Adipocyte (in vitro differentiated cells): ENCODE measurements around the gene NUDT16L1.

Experiments
- DNase-seq: peaks from one replicate; pipeline ENCODE4 v3.0.0-alpha.2; 2015; ENCODE audit warnings: low read depth
- H3K27me3 ChIP-seq: replicated peaks from 2 replicates; pipeline ENCODE4 v1.7.0; 2013; ENCODE audit warnings: mild to moderate bottlenecking, low read length, moderate library complexity; ENCODE audit not compliant: control insufficient read depth, insufficient read depth
- H3K36me3 ChIP-seq: 2 replicates; pipeline ENCODE4 v1.7.0; 2013; ENCODE audit warnings: low read length, mild to moderate bottlenecking, moderate library complexity; ENCODE audit not compliant: control insufficient read depth, insufficient read depth, severe bottlenecking
- H3K4me1 ChIP-seq: 2 replicates; pipeline ENCODE4 v1.7.0; 2013; ENCODE audit warnings: mild to moderate bottlenecking, low read length, moderate library complexity; ENCODE audit not compliant: control insufficient read depth, insufficient read depth
- H3K4me3 ChIP-seq: 2 replicates; pipeline ENCODE4 v1.7.0; 2013; ENCODE audit warnings: mild to moderate bottlenecking, low read length, moderate library complexity
- H3K9ac ChIP-seq: 2 replicates; pipeline ENCODE4 v1.7.0; 2013; ENCODE audit warnings: mild to moderate bottlenecking, low read length, moderate library complexity
- H3K9me3 ChIP-seq: 2 replicates; pipeline ENCODE4 v1.7.0; 2013; ENCODE audit warnings: mild to moderate bottlenecking, low read length, moderate library complexity; ENCODE audit not compliant: control insufficient read depth

NUDT16L1 gene

DNA sequence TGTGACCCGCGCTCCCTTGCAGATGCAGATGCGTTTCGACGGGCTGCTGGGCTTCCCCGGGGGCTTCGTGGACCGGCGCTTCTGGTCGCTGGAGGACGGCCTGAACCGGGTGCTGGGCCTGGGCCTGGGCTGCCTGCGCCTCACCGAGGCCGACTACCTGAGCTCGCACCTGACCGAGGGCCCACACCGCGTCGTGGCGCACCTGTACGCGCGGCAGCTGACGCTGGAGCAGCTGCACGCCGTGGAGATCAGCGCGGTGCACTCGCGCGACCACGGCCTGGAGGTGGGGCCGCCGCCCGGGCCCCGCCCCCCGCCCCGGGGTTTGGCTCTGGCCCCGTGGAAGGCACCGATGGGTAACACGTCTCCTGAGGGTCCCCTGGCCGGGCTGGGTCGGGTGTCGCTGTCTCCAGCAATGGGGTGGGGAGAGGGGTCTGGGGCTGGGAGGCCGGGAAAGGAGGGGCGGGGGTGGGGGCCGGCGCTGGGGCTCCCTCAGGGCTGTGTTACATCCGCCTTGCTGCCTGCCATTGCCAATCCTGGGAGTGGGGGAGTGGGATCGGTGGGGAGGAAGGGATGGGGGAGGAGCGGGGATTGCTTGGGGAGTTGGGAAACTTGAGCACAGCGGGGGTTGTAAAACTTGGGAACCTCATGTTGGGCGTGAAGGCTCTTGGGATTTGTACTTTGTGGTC is 737 bp downstream of the NUDT16L1 start:
- H3K27me3 ChIP-seq, result no peaks in the 10 kb centered on the region
- H3K4me3 ChIP-seq, result peak overlapping the region; percentile 91
- peak overlapping the region; percentile 92 for H3K9ac ChIP-seq
- no peaks in the 10 kb centered on the region for H3K9me3 ChIP-seq
- peak; percentile 69 for DNase-seq
- peaks cover 26% of the 10 kb centered on the region for H3K4me1 ChIP-seq
- peaks cover 33% of the 10 kb centered on the region for H3K36me3 ChIP-seq

DNA sequence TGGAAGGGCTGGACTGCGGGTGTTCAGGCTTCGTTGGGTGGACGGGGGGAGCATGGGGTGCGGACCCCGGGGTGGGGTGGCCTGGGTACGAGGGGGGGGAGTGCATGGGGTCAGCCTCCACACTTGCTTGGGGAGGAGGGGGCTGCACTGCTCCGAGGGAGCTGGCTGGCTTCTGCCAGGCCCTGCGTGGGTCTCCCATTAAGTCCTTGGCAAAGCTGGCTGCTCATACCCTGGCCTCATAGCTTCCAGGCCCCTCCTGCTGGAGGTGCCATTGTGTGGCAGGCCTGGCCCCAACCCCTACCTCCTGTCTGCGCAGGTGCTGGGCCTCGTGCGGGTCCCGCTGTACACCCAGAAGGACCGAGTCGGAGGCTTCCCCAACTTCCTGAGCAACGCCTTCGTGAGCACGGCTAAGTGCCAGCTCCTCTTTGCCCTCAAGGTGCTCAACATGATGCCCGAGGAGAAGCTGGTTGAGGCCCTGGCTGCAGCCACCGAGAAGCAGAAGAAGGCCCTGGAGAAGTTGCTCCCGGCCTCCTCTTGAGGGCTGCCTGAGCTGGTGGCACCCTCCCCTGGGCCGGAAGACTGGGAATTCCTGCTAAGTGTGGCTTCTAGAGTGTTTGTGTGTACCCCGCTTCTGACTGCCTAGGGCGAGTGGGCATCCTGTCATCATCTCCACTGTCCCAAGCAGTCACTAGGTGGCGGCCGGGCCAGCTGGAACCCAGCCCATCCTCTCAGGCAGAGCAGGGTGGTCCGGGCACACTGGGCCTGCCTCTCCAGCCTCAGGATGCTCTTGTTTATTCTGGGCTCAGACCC is 1.5 kb downstream of the NUDT16L1 start:
- H3K9me3 ChIP-seq, result no peaks in the 10 kb centered on the region
- no peak overlapping the region for H3K4me3 ChIP-seq
- peak overlapping the region; percentile 28 for H3K9ac ChIP-seq
- H3K27me3 ChIP-seq, result no peaks in the 10 kb centered on the region
- H3K36me3 ChIP-seq, result peaks cover 37% of the 10 kb centered on the region
- DNase-seq, result no peak
- H3K4me1 ChIP-seq, result peaks cover 26% of the 10 kb centered on the region

DNA sequence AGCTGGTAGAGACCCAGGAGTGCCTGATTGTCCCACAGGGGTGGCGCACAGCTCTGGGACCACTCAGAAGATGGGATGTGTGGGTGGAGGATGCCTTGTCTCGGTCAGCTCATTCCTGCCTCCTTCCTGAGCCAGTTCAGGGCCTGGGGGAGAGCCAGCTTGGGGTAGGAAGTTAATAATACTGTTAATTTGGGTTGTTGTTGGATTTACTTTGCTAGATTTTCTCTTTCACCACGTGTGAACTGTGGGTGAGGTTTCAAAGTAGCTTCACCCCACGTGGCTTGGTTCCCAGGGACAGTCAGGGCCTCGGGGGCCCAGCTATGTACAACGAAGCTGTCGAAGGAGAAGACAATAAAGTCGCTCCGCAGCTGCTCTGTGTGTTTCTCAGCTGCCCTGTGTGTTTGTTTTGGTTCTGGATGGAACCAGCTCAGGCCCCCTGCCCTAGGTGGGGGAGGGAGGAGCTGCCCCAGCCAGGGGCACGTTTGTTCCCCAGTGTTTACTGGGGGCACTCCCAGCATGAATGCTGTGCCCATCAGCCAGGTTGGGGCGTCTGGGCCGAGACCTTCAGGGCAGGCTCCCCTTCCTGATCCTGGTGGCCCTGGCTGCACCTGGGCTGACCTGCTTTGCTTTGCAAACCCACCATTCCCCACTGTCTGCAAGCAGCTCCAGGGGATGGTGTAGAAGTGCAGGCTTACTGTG is 2.3 kb downstream of the NUDT16L1 start:
- Histone ChIP-seq H3K4me3 (no peak overlapping the region), H3K4me1 (peaks cover 26% of the 10 kb centered on the region), H3K36me3 (peaks cover 39% of the 10 kb centered on the region), H3K9me3 (no peaks in the 10 kb centered on the region), H3K9ac (peak overlapping the region; percentile 28), H3K27me3 (no peaks in the 10 kb centered on the region)
- DNase-seq, result no peak

DNA sequence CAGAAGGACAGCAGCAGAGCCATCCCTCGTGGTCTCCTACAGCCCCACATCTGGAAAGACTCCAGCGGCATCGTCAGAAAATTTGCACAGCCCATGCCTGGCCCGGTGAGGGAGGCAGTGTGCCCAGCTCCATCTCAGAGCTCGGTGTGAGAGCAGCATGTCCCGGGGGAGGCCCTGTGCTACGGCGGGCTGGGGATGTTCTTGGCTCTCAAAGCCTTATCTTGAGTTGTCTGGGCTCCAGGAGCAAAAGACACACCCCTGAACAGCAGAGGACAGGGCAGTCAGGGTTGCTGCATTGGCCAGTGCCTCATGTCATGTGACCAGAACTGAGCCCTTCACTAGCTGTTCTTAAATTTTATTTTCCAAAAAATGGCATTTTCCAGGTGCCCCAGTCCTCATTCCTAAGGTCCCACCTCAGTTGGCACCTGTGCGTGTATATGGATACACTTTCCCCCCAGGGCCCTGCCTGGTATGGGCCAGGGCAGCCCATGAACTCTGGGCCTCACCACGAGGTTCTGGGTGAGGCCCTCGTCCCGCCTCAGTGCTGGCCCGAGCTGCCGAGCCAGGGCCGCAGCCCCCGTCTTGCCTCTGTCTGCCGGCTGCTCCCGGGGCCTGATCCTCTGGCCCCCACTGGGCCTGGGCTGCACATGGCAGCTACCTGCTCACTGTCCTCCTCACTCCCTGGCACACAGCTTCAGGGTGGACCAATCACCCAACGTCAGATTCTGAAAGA is 3.0 kb downstream of the NUDT16L1 start:
- no peaks in the 10 kb centered on the region for H3K27me3 ChIP-seq
- H3K9me3 ChIP-seq, result no peaks in the 10 kb centered on the region
- H3K4me3 ChIP-seq, result no peak overlapping the region
- DNase-seq, result no peak
- peak overlapping the region; percentile 19 for H3K9ac ChIP-seq
- H3K4me1 ChIP-seq, result peaks cover 26% of the 10 kb centered on the region
- peaks cover 44% of the 10 kb centered on the region for H3K36me3 ChIP-seq

DNA sequence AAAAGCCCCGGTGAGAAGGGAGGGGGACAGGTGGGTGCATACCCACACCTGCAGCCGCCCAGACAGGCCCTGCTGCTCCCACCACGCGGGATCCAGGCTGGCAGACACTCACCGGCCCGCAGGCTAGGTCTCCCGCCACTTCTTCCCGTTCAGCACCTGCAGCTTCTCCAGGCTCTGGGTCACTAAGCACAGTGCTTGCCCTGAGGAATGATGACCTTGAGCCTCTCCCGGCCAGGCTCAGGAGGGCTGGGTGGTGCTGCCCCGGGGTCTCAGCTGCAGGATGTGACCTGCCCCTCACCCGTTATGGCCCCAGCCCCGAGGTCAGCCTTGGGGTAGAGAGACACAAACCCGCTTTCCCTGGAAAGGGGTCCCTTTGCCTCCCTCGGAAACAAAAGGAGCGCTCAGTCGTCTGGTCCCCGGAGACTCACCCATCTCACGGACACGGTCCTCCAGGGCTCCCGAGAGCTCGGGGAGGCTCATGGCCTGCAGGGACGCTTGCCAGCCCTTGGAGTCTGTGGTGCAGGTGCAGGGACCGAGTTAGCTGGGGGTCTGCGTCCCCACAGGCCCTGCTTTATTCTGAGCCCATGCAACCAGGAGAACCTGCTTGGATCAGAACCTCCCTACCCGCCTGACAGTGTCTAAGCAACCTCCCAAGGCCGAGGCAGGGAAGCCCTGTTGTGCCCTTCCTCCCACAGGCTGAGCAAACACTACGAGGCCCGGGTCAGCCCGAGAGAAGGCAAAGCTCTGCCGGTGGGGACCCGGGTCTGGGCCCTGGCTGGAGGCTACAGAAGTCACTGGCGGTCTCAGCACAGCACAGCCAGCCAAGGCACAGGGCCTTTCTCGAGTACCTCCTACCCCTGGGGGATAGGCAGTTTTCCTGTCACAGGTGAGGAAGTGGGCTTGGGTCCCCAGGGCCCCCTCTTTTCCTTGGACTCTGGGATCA is 3.8 kb downstream of the NUDT16L1 start:
- Histone ChIP-seq H3K9ac (no peak overlapping the region), H3K27me3 (no peaks in the 10 kb centered on the region), H3K4me1 (peaks cover 25% of the 10 kb centered on the region), H3K4me3 (no peak overlapping the region), H3K36me3 (peaks cover 52% of the 10 kb centered on the region), H3K9me3 (no peaks in the 10 kb centered on the region)
- DNase-seq, result no peak

DNA sequence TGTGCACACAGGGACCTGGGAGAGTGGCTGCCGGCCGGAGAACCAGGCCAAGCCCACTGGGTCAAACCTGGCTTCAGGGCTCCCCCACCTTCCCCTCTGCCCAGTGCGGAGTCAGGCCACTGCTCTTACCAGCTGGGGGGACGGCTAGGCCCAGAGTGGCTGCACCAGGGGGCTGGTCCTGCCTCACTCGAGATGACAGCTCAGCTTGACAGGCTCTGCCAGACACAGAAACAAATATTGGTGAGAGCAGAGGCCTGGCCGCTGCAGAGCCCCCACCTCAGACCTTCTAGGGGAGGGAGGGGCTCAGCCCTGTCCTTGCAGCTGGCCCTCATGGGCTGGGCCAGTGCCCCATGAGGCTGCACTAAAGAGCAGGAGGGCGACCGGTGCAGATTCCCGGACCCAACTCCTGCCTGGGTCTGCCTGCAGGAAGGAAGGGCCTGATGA is 4.5 kb downstream of the NUDT16L1 start:
- no peaks in the 10 kb centered on the region for H3K9me3 ChIP-seq
- peaks cover 58% of the 10 kb centered on the region for H3K36me3 ChIP-seq
- H3K9ac ChIP-seq, result no peak overlapping the region
- peaks cover 19% of the 10 kb centered on the region for H3K4me1 ChIP-seq
- H3K4me3 ChIP-seq, result no peak overlapping the region
- no peaks in the 10 kb centered on the region for H3K27me3 ChIP-seq
- DNase-seq, result no peak

DNA sequence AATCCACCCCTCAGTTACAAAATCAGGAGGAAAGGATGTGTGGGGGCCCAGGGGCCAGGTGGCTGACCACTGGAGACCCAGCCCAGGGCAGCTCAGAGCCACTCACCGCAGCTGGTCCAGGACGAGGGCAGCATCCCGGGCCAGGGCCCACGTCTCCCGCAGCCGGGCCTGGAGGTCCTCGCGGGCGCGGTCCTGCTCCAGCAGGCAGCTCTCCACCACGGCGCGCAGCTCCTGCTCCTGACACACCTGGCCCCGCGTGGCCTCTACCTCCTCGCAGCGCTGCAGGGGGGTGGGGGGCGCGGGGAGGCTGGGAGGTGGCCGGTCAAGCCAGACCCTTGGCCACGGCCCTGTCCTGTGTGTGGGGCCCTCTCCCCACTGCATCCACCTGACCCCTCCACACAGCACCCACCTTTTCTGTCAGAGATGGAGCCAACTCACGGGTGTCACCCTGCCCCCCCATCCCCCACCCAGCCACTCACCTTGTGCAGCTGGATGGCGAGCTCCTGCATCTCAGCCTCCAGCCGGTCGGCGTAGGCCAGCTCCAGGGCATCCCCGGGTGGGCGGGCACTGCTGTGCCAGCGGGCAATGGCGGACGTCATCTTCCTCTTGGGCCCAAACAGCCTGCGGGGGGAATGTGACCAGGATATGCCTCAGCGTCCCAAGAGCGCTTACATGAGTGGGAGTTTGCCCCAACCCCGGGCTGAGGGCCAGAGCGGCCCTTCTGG is 5.1 kb downstream of the NUDT16L1 start:
- Histone ChIP-seq H3K36me3 (peaks cover 60% of the 10 kb centered on the region), H3K4me3 (no peak overlapping the region), H3K4me1 (peaks cover 16% of the 10 kb centered on the region), H3K9ac (no peak overlapping the region), H3K27me3 (no peaks in the 10 kb centered on the region), H3K9me3 (no peaks in the 10 kb centered on the region)
- DNase-seq, result no peak

DNA sequence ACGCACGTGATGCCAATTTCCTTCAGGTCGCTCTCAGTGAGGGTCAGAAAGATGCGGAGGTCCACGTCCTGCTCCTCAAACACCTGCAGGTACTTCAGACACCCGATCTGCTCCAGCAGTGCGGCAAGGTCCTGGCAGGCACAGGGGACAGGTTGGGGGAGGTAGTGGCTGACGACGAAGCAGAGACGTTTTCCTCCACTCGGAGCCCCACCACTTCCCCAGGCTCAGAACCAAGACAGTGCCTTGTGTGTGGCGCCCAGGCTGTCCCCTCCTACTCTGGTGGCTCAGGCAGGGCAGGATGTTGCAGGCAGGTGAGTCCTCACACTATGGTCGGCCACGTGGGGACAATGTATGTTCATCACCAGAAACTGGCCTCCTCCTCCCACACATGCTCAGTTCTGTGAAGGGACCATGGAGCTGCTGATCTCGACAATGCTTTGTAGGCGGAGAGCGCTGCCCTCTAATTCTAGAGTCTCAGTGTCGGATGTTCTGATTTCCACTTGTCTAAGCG is 5.7 kb downstream of the NUDT16L1 start:
- H3K36me3 ChIP-seq, result peaks cover 64% of the 10 kb centered on the region

DNA sequence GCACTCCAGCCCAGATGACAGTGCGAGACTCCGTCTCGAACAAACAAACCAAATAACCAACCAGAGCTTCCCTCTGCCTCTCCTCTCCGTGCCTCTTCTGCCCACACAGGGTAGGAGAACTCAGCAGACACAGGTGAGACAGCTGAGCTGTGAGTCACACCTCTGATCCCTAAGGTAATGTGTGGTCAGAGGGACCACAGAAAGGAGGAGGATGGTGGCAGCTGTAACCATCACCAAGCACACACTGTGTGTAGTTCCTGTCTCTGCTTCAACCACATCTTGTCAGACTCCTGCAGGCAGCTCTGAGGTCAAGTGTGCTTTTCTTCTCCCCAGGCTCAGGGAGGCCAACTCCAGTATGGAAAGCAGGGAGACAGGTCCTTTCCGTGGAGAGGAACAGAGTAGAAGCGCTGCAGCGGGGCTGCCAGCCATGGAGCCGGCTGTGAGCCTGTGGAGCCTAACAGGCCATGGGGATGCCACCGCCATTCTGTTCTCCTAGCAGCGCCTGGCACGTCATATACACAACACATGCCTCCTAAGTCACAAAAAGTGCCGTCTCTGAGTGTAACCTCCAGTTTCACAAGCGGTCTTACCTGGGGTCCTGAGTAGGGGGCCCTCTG is 7.1 kb downstream of the NUDT16L1 start:
- Histone ChIP-seq H3K27me3 (no peaks in the 10 kb centered on the region), H3K4me3 (no peak overlapping the region), H3K9me3 (no peaks in the 10 kb centered on the region), H3K9ac (no peak overlapping the region), H3K4me1 (peaks cover 7% of the 10 kb centered on the region), H3K36me3 (peaks cover 72% of the 10 kb centered on the region)
- no peak for DNase-seq

More for the DNA sequence above, 5.7 kb downstream of the NUDT16L1 start:
- no peak for DNase-seq
- H3K27me3 ChIP-seq, result no peaks in the 10 kb centered on the region
- no peak overlapping the region for H3K9ac ChIP-seq
- no peak overlapping the region for H3K4me3 ChIP-seq
- no peaks in the 10 kb centered on the region for H3K9me3 ChIP-seq
- peaks cover 16% of the 10 kb centered on the region for H3K4me1 ChIP-seq
